MG63 (cell line): ENCODE data around the gene EGFLAM. TPM values are rescaled to one million over a fixed set of nuclear protein-coding genes. Genes with fewer than 3 reads are reported as not detected.

Experiments
- DNase-seq: peaks from one replicate; pipeline ENCODE4 v3.0.0-alpha.2; 2020
- H3K27me3 ChIP-seq: fragments of 250-450 bp; sonication (Bioruptor Pico); 2 replicates; pipeline ENCODE4 v1.5.1; 2020; ENCODE audit warnings: mild to moderate bottlenecking, moderate library complexity
- H3K36me3 ChIP-seq: fragments of 250-450 bp; sonication (Bioruptor Pico); 2 replicates; pipeline ENCODE4 v1.5.1; 2020; ENCODE audit warnings: mild to moderate bottlenecking, moderate library complexity
- H3K4me3 ChIP-seq: fragments of 250-450 bp; sonication (Bioruptor Pico); 2 replicates; pipeline ENCODE4 v1.5.1; 2020; ENCODE audit warnings: mild to moderate bottlenecking, moderate library complexity
- H3K9me3 ChIP-seq: fragments of 250-450 bp; sonication (Bioruptor Pico); 2 replicates; pipeline ENCODE4 v1.5.1; 2020; ENCODE audit warnings: mild to moderate bottlenecking, moderate library complexity
- total RNA-seq: library from RNA; depleted of rRNA; stranded (reverse); fragments of >200 nt; shearing (Covaris generic); gene quantifications from 2 replicates; pipeline ENCODE4 v1.2.3, GENCODE V29; 2014; ENCODE audit warnings: low replicate concordance; rRNA removed

EGFLAM gene
- not detected in 2 replicates for total RNA-seq

DNA sequence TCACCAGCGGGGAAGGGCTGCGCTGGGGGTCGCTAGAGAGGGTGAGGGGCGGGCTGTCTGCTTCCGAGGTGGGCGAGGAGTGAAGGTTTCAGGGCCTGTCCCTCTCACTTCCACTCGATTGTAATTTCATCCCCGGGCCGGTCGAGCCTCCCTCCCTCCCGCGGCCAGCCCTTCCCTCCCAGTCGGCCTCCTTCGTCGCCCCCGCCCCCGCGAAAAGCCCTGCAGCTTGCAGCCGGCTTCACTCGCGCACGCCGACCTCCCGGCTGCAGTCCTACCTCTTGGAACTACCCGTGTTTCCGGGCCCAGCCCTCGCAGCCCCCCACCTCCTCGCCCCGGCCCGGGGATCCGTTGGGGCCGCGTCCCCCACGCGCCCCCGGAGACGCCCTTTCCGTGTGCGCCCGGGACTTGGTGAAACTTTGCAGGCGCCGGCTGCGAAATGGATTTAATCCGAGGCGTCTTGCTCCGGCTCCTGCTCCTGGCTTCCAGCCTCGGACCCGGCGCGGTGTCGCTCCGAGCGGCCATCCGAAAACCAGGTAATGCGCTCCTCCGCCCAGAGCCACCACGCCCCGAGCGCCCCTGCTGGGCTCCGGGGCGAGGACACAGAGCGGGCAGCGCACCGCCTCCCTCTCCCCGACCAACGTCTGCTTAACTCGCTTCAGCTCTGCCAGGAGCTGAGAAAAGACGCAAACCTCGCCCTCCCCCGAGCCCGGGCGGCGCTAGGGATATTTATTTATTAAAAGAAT, at the start of gene EGFLAM:
Gene EGFLAM, plus strand, starts transcription at position 241 of the 743 bp plus-strand sequence. Its CDS starts 196 bp downstream, at position 437.
- Histone ChIP-seq H3K36me3 (no peaks in the 10 kb centered on the region), H3K4me3 (peak within 1 kb of the TSS; percentile 47), H3K9me3 (no peaks in the 10 kb centered on the region), H3K27me3 (peaks cover 45% of the 10 kb centered on the region)
- DNase-seq, result peak; percentile 39

DNA sequence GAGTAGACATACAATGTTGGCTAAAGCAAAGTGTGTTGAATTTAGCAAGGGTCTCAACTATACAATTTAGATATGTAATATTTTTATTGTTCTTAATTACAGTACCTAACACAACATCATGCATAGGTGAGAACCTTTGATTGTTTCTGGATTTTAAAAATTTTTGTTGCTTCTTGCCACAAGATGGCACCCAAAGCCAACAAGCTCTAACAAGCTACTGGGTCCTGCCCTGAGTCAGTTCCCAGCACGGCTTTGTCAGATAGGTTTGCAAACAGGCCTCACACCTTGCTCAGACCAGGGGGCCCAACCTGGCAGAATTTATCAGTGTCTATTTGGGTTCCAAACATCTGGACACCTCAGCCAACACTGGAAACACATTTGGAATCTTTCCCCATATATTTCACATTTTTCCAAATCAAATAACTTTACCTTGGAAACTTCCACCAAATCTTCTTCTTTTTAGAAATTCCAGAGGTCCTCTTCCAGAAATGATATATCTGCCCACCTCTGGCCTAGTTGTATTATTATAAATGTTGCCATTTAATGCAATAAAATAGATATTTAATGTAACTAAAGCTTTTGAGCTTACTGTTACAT, 49.5 kb upstream of the EGFLAM start:
- peak; percentile 13 for DNase-seq
- no peaks in the 10 kb centered on the region for H3K27me3 ChIP-seq
- H3K4me3 ChIP-seq, result no peak overlapping the region
- H3K36me3 ChIP-seq, result no peaks in the 10 kb centered on the region
- H3K9me3 ChIP-seq, result no peaks in the 10 kb centered on the region

DNA sequence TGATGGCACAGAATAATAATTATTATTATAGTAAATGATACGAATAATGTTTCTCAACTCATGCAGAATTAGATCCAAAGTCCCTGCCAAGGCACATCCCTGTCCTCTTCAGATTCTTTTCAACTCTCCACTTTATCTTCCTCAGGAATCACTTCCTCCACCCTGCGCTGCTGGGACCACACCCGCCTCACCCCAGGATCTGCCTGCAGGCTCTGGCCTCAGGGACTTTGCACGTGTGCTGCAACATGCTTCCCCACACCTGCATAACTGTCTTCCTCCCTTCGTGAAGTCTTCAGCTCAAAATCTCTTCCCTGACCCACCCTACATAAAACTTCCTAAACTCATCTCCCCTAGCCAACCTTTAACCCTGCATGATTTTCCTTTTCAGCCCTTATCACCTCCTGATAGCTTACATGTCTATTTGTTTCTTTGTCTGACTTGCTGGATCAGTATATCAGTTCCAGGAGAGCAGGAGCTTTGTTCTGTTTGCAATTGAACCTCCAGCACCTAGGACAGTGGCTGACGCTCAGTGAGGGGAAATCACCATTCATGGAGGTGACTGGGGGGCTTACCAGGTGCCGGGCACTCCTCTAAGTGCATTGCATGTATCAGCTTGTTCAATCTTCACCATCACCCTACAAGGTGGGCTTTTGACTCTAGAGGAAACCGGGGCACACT, 47.5 kb upstream of the EGFLAM start:
- no peak overlapping the region for H3K4me3 ChIP-seq
- no peaks in the 10 kb centered on the region for H3K36me3 ChIP-seq
- no peak for DNase-seq
- no peaks in the 10 kb centered on the region for H3K9me3 ChIP-seq
- H3K27me3 ChIP-seq, result no peaks in the 10 kb centered on the region

DNA sequence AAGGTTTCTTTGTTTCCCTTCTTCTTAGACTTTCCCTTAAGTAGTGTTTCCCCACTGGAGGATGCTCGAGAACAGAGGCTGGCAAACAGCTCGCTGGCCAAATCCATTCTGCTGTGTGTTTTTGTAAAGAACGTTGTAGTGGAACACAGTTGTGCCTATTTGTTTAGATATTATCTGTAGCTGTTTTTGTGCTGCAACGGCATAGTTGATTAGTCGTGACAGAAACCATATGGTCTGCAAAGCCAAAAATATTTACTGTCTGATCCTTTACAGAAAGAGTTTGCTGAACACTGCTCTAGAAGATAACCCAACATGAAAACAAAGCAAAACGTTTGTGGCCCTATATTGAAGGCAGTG, 47.0 kb upstream of the EGFLAM start:
- H3K27me3 ChIP-seq, result no peaks in the 10 kb centered on the region
- DNase-seq, result no peak
- no peaks in the 10 kb centered on the region for H3K36me3 ChIP-seq
- H3K9me3 ChIP-seq, result no peaks in the 10 kb centered on the region
- no peak overlapping the region for H3K4me3 ChIP-seq

DNA sequence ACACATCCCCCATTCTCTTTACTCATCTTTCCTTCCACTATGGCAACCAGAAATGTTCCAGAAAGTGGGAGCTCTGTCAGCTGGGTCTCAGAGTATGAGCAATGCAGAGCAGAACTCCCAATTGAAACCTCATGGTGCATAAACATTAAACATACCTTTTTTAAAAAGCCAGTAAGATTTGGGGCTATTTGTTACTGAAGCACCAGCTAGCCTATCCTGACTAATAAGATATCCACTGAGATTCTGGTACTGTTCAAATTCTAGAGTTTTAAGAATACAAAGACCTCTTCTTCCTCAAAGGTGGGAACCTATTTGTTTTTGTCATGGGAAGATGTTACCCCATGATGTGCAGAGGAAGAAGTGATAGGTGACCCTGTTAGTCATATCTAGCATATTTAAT, 46.1 kb upstream of the EGFLAM start:
- Histone ChIP-seq H3K4me3 (no peak overlapping the region), H3K9me3 (no peaks in the 10 kb centered on the region), H3K27me3 (0 out of 2 replicates have a peak, but pooled peaks cover 2% of the 10 kb centered on the region), H3K36me3 (no peaks in the 10 kb centered on the region)
- DNase-seq, result no peak

DNA sequence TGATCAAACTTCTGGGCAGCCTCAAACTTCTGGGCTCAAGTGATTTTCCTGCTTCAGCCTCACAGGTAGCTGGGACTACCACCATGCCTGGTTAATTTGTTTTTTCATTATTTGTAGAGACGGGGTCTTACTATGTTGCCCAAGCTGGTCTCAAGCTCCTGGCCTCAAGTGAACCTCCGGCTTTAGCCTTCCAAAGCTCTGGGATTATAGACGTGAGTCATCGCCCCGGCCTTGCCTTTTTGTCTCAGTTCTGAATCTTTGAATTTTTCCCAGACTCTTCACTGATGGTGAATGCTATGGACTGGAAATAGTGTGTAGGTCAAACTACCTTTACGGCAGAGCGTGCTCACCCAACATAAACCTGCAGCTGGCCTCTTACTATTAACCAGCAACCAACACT, 32.3 kb upstream of the EGFLAM start:
- DNase-seq, result no peak
- Histone ChIP-seq H3K9me3 (no peaks in the 10 kb centered on the region), H3K4me3 (no peak overlapping the region), H3K27me3 (0 out of 2 replicates have a peak, but pooled peaks cover 3% of the 10 kb centered on the region), H3K36me3 (no peaks in the 10 kb centered on the region)

DNA sequence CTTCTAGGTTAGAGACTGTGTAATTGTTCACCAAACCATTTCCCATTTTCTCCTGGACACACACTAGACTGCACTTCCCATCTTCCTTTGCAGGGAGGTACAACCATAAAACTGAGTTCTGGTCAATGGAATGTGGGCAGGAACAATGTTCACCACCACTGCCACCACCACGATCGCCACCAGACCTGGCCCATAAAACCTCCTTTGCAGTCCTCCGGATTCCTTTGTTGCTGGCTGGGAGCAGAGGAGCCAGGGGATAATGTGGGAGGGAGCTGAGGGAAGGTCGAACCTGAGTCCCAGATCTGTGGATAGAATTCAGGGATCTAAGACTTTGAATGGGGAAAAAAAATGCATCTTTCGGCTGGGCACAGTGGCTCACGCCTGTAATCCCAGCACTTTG, 29.4 kb upstream of the EGFLAM start:
- no peaks in the 10 kb centered on the region for H3K9me3 ChIP-seq
- no peak overlapping the region for H3K4me3 ChIP-seq
- no peak for DNase-seq
- H3K27me3 ChIP-seq, result 0 out of 2 replicates have a peak, but pooled peaks cover 3% of the 10 kb centered on the region
- no peaks in the 10 kb centered on the region for H3K36me3 ChIP-seq

DNA sequence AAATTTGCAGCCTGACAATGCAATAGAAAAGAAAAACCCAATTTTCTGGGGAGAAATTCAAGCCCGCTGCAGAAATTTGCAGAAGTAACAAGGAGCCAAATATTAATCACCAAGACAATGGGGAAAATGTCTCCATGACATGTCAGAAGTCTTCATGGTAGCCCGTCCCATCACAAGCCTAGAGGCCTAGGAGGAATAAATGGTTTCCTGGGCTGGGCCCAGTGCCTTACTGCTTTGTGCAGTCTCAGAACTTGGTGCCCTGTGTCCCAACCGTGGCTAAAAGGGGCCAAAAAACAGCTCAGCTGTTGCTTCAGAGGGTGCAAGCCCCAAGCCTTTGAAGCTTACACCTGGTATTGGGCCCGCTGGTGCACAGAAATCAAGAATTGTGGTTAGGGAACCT, 23.6 kb upstream of the EGFLAM start:
- Histone ChIP-seq H3K36me3 (no peaks in the 10 kb centered on the region), H3K4me3 (no peak overlapping the region), H3K9me3 (no peaks in the 10 kb centered on the region), H3K27me3 (0 out of 2 replicates have a peak, but pooled peaks cover 3% of the 10 kb centered on the region)
- no peak for DNase-seq

DNA sequence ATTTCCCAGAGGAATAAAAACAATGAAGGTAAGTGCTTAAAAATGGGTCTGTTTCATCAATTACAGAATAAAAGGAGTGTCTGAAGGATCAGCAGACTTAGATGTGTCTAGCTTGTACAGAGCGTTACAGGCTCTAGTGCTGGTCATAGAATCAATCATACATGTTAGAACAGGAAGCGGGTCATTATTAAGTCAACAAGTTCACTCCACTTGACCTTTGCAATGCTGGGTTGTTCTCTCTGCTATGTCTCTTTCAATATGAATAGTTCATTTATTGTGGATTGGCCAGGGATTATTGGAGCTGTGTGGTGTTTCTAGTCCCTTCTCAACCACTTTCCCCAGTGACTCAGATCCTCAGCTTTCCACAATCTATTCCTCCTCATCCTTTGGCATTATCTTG, 20.7 kb upstream of the EGFLAM start:
- H3K9me3 ChIP-seq, result no peaks in the 10 kb centered on the region
- H3K36me3 ChIP-seq, result no peaks in the 10 kb centered on the region
- DNase-seq, result no peak
- no peak overlapping the region for H3K4me3 ChIP-seq
- no peaks in the 10 kb centered on the region for H3K27me3 ChIP-seq

DNA sequence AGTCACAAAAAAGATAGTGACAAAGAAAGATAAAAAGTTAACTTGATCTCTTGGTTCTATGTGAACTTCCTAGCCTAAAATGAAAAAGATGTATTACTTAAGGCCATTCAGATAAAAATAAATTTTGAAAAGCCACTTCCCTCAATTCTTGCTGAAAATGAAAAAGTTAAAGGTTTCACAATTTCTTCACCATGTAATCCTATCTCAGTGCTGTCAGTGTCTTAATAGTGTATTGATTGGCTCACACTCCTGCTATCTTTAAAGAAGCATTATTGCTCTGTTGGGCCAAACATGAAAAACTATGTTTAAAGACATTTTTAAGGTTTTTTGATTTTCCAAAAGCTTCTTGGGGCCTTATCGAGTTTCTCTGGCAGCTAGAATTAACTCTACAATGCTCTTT, 18.1 kb upstream of the EGFLAM start:
- H3K9me3 ChIP-seq, result no peaks in the 10 kb centered on the region
- no peak for DNase-seq

DNA sequence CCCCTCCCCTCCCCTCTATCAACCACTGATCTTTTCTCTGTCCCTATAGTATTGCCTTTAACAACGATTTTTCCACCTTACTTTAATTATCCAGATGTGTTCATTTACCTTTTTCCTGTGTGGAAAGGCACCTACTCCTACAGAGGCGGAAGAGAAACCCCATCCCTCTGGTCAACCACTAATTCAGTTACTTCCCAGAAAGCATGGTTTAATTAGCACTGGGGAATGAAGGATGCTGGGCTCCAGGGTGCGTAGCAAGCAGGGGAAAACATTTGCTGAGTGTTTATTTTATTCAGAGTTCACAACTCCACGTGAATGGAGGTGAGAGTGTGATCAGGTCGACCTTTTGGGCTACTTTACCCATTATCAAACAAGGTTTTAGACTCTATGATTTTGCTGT, 16.7 kb upstream of the EGFLAM start:
- Histone ChIP-seq H3K9me3 (no peaks in the 10 kb centered on the region), H3K27me3 (no peaks in the 10 kb centered on the region), H3K4me3 (no peak overlapping the region), H3K36me3 (no peaks in the 10 kb centered on the region)
- no peak for DNase-seq

More for the DNA sequence above, 18.1 kb upstream of the EGFLAM start:
- Histone ChIP-seq H3K4me3 (no peak overlapping the region), H3K27me3 (no peaks in the 10 kb centered on the region), H3K36me3 (no peaks in the 10 kb centered on the region)

DNA sequence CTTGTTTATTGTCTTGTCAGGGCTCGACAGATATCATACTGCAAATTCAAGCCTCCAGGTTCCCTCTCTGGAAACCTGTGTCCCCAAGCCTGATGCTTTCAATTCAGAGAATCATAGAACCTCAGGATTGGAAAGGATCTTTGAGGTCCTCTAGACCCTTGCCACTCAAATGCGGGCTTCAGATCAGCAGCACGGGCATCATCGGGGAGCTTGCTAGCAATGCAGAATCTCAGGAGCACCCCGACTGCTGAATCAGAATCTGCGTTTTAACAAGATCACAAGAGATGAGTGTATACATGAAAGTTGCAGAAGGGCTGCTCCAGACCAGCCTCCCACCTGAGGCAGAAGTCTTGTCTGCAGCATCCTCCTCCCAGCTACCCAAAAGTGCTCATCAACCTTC, 13.1 kb upstream of the EGFLAM start:
- Histone ChIP-seq H3K27me3 (0 out of 2 replicates have a peak, but pooled peaks cover 3% of the 10 kb centered on the region), H3K9me3 (no peaks in the 10 kb centered on the region), H3K36me3 (no peaks in the 10 kb centered on the region), H3K4me3 (no peak overlapping the region)
- no peak for DNase-seq

DNA sequence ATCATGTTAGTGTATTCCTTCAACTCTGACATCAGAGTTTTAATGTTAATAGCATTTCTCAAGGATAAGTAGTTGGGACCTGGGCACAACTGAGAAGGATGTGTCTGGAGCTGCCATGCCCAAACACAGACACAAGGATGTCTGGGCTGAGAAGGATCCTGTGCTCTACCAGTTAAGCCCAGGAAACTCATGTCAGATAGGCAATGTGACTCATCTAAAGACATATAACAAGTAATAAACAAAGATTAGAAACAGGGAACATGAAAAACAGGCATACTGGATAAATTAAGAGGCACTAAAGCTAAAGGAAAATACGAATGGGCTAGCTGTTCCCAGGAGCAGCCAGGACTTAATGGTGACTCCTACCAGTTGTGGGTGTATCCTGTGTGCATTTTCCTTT, 9.1 kb upstream of the EGFLAM start:
- no peaks in the 10 kb centered on the region for H3K9me3 ChIP-seq
- peaks cover 3% of the 10 kb centered on the region; the same call in 1 of the 2 replicates for H3K27me3 ChIP-seq
- H3K36me3 ChIP-seq, result no peaks in the 10 kb centered on the region
- H3K4me3 ChIP-seq, result no peak overlapping the region
- no peak for DNase-seq

DNA sequence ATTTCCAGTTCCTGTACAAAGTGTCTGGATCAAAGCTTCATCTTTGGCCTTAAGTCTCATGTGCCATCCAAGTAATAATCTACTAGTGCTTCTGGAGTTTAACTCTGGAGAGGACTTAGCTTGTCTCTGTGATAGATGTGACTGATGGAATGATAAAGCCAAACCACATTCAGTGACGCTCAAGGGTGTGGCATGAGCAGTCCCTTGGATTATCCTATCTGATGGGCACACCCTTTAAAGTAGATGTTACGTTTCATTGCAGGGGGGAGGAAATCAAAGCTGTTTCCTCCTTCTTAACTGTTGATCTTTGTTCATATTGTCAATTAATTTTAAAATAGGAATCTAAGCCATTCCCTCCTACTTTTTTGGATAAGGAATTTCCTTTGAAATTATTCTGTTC, 8.5 kb upstream of the EGFLAM start:
- H3K4me3 ChIP-seq, result no peak overlapping the region
- H3K9me3 ChIP-seq, result no peaks in the 10 kb centered on the region
- peaks cover 4% of the 10 kb centered on the region for H3K27me3 ChIP-seq
- no peak for DNase-seq
- H3K36me3 ChIP-seq, result no peaks in the 10 kb centered on the region

DNA sequence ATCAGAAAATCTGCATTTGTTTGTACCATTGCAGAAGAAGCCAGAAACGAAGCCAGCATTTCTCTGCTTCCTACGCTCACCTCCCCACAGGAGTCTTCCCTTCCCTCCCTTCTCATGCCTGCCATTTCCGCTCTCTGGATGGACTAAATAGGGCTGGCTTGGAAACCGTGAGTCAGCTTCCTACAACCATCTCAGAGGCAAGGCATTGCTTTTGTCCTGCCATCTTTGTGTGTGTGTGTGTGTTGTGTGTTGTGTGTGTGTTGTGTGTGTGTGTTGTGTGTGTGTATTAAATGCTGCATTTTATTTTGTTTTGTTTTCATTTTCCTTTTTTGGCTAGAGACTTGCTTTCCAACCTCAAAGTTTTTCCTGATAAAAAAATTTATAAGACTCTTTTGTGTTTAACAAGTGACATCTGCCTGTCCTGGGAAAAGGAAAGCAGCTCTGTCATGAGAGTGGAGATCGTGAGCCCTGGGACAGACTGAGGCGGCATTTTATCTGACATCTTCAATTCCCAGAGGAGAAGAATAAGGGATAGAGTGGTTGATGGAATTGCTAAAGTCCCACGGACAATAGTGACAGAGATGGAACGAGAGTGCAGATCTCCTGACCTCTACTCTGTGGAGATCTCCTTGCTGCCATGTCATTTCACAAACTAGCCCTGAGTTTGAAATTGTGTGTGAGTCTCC, 7.5 kb upstream of the EGFLAM start:
- Histone ChIP-seq H3K27me3 (peaks cover 7% of the 10 kb centered on the region), H3K9me3 (no peaks in the 10 kb centered on the region), H3K36me3 (no peaks in the 10 kb centered on the region), H3K4me3 (no peak overlapping the region)
- DNase-seq, result no peak

DNA sequence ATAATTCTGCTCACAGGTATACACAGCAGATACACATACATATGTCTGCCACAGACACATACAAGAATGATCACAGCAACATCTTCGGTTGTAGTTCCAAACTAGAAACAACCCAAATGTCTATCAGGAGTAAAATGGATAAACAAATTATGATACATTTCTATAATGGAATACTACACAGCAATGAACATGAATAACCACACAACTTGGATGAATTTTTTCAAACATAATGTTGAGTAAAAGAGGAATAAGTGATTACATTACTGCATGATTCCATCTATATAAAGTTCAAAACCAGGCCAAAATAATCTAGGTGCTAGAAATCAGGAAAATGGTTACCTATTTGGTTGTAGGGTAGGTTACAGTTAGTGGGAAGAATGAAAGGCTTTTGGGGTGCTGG, 4.6 kb upstream of the EGFLAM start:
- no peak for DNase-seq
- Histone ChIP-seq H3K36me3 (no peaks in the 10 kb centered on the region), H3K4me3 (no peak overlapping the region), H3K27me3 (peaks cover 17% of the 10 kb centered on the region), H3K9me3 (no peaks in the 10 kb centered on the region)
